SK-N-SH treated with all-trans-retinoic acid at 6 μM for 48 hours (cell line): Measurements from ENCODE around the gene WAC.
"Not testable (repeated sequence)": the region's sequence is repeated elsewhere in the genome, so short reads cannot be mapped to it uniquely, and the experiment has no call there.

Experiments
- ATAC-seq: fragments of 200-7000 bp; cut with Tn5 transposase; 3 replicates; pipeline ENCODE4 v1.9.1; 2020; ENCODE audit warnings: mild to moderate bottlenecking, moderate library complexity
- ARNTL ChIP-seq: fragments of 450-650 bp; formaldehyde crosslinking; IDR thresholded peaks from 2 replicates; pipeline ENCODE4 v1.5.0; 2020; ENCODE audit warnings: low read depth, mild to moderate bottlenecking, moderate library complexity, borderline replicate concordance
- CREB5 ChIP-seq: fragments of 250-450 bp; sonication (Bioruptor Pico); IDR thresholded peaks from 2 replicates; pipeline ENCODE4 v1.5.1; 2020; ENCODE audit warnings: low read depth, mild to moderate bottlenecking, moderate library complexity
- CSDC2 ChIP-seq: fragments of 250-450 bp; sonication (Bioruptor Pico); IDR thresholded peaks from 2 replicates; pipeline ENCODE4 v1.5.0; 2020; ENCODE audit warnings: mild to moderate bottlenecking, moderate library complexity
- CSRNP3 ChIP-seq: fragments of 250-450 bp; sonication (Bioruptor Pico); IDR thresholded peaks from 2 replicates; pipeline ENCODE4 v1.5.1; 2021; ENCODE audit warnings: mild to moderate bottlenecking, moderate library complexity
- ESRRG ChIP-seq: fragments of 250-450 bp; sonication (Bioruptor Pico); IDR thresholded peaks from 2 replicates; pipeline ENCODE4 v1.6.1; 2021; ENCODE audit warnings: mild to moderate bottlenecking
- GLIS3 ChIP-seq: fragments of 250-450 bp; sonication (Bioruptor Pico); IDR thresholded peaks from 2 replicates; pipeline ENCODE4 v1.5.0; 2020; ENCODE audit warnings: mild to moderate bottlenecking, moderate library complexity
- ISL1 ChIP-seq: fragments of 250-450 bp; sonication (Bioruptor Pico); IDR thresholded peaks from 2 replicates; pipeline ENCODE4 v2.1.2; 2022; ENCODE audit warnings: mild to moderate bottlenecking, moderate library complexity
- OSR1 ChIP-seq: fragments of 250-450 bp; sonication (Bioruptor Pico); IDR thresholded peaks from 2 replicates; pipeline ENCODE4 v1.8.0; 2022; ENCODE audit warnings: moderate library complexity, mild to moderate bottlenecking, inconsistent platforms
- PATZ1 ChIP-seq: fragments of 250-450 bp; sonication (Bioruptor Pico); IDR thresholded peaks from 2 replicates; pipeline ENCODE4 v1.8.0; 2020; ENCODE audit warnings: mild to moderate bottlenecking, moderate library complexity, borderline replicate concordance
- PPARA ChIP-seq: fragments of 250-450 bp; sonication (Bioruptor Pico); IDR thresholded peaks from 2 replicates; pipeline ENCODE4 v1.5.0; 2020; ENCODE audit warnings: mild to moderate bottlenecking, borderline replicate concordance
- TCF4 ChIP-seq: fragments of 250-450 bp; sonication (Bioruptor Pico); IDR thresholded peaks from 2 replicates; pipeline ENCODE4 v1.8.0; 2021; ENCODE audit warnings: mild to moderate bottlenecking, moderate library complexity, borderline replicate concordance
- TSHZ2 ChIP-seq: fragments of 250-450 bp; sonication (Bioruptor Pico); IDR thresholded peaks from 2 replicates; pipeline ENCODE4 v1.5.0; 2020; ENCODE audit warnings: mild to moderate bottlenecking, moderate library complexity
- ZC3H10 ChIP-seq: fragments of 250-450 bp; sonication (Bioruptor Pico); IDR thresholded peaks from 2 replicates; pipeline ENCODE4 v1.5.1; 2021; ENCODE audit warnings: mild to moderate bottlenecking, moderate library complexity
- ZFP30 ChIP-seq: fragments of 450-650 bp; formaldehyde crosslinking; IDR thresholded peaks from 2 replicates; pipeline ENCODE4 v1.5.0; 2022; ENCODE audit warnings: mild to moderate bottlenecking, moderate library complexity
- ZNF565 ChIP-seq: fragments of 450-650 bp; formaldehyde crosslinking; conservative IDR thresholded peaks from 2 replicates; pipeline ENCODE4 v1.5.0; 2020; ENCODE audit warnings: low read depth, mild to moderate bottlenecking, moderate library complexity
- ZNF70 ChIP-seq: fragments of 450-650 bp; formaldehyde crosslinking; IDR thresholded peaks from 2 replicates; pipeline ENCODE4 v1.5.0; 2020; ENCODE audit warnings: mild to moderate bottlenecking, moderate library complexity

WAC gene

GRCh38 chr10:28509286-28509685 is 23.6 kb upstream of the WAC start:
- no peak for ATAC-seq
- TF ChIP-seq PATZ1 (CRISPR knock-in tag) (no peak), ZNF70 (CRISPR knock-in tag) (no peak), PPARA (CRISPR knock-in tag) (no peak), GLIS3 (CRISPR knock-in tag) (no peak)

- ATAC-seq: no peak
- no peak for TF ChIP-seq PPARA (CRISPR knock-in tag)
- no peak for TF ChIP-seq CSDC2 (CRISPR knock-in tag)
- TF ChIP-seq, all 23 proteins: peak for 0
These were observed 18.3 kb upstream of the WAC start for GRCh38 chr10:28514648-28515047.

- no peak for TF ChIP-seq PATZ1 (CRISPR knock-in tag)
- TF ChIP-seq ZFP30 (CRISPR knock-in tag): no peak
- no peak for TF ChIP-seq TSHZ2 (CRISPR knock-in tag)
- TF ChIP-seq CREB5 (CRISPR knock-in tag): no peak
- TF ChIP-seq OSR1 (CRISPR knock-in tag): no peak
- TF ChIP-seq ZNF565 (CRISPR knock-in tag): no peak
- no peak for TF ChIP-seq ZNF70 (CRISPR knock-in tag)
- no peak for TF ChIP-seq ISL1 (CRISPR knock-in tag)
- TF ChIP-seq TCF4 (CRISPR knock-in tag): no peak
- TF ChIP-seq ZC3H10: no peak
- TF ChIP-seq CSRNP3: no peak
- TF ChIP-seq CSDC2 (CRISPR knock-in tag): no peak
- TF ChIP-seq ESRRG (CRISPR knock-in tag): no peak
- no peak for TF ChIP-seq GLIS3 (CRISPR knock-in tag)
- TF ChIP-seq, all 23 proteins: peak for 0
- ATAC-seq: no peak
These were observed 12.6 kb upstream of the WAC start for GRCh38 chr10:28520346-28520745.

GRCh38 chr10:28520828-28521227 is 12.1 kb upstream of the WAC start:
- peak; percentile 63 for ATAC-seq

GRCh38 chr10:28521961-28522360 is 11.0 kb upstream of the WAC start:
- not testable (repeated sequence) for ATAC-seq

GRCh38 chr10:28523725-28524252 is 9.1 kb upstream of the WAC start:
- no peak for ATAC-seq
- TF ChIP-seq TCF4 (CRISPR knock-in tag) (no peak), PATZ1 (CRISPR knock-in tag) (no peak), CREB5 (CRISPR knock-in tag) (no peak), ARNTL (CRISPR knock-in tag) (no peak), ZNF70 (CRISPR knock-in tag) (no peak)
